NCI-H1092 treated with DMSO at 0.1 percent for 48 hours (cell line): ENCODE data around the gene SSH2.
"Not testable (repeated sequence)": the region's sequence is repeated elsewhere in the genome, so short reads cannot be mapped to it uniquely, and the experiment has no call there.

Experiments
- DNase-seq: peaks from one replicate; lab custom pipeline; 2025; lab: John Stamatoyannopoulos, UW

The SSH2 gene

GRCh38 chr17:29929533-29930408, at the start of gene SSH2:
Gene SSH2, minus strand, starts transcription at chr17:29930228. Its CDS starts 228 bp downstream, at chr17:29930000.
- peak; percentile 93 for DNase-seq

- DNase-seq, result no peak
Measured at GRCh38 chr17:29977836-29978235, 47.8 kb upstream of the SSH2 start.

GRCh38 chr17:29973005-29973404, 43.0 kb upstream of the SSH2 start:
- DNase-seq, result no peak

GRCh38 chr17:29972277-29972676, 42.2 kb upstream of the SSH2 start:
- peak; percentile 73 for DNase-seq

GRCh38 chr17:29968271-29968670, 38.2 kb upstream of the SSH2 start:
- DNase-seq, result no peak

- DNase-seq, result no peak
Measured at GRCh38 chr17:29962656-29963055, 32.6 kb upstream of the SSH2 start.

- no peak for DNase-seq
Measured at GRCh38 chr17:29959658-29960337, 29.8 kb upstream of the SSH2 start.

GRCh38 chr17:29958947-29959657, 29.1 kb upstream of the SSH2 start:
- DNase-seq, result no peak

GRCh38 chr17:29957488-29957887, 27.5 kb upstream of the SSH2 start:
- DNase-seq, result not testable (repeated sequence)

GRCh38 chr17:29956225-29956624, 26.2 kb upstream of the SSH2 start:
- no peak for DNase-seq

- DNase-seq, result no peak
Measured at GRCh38 chr17:29954405-29954804, 24.4 kb upstream of the SSH2 start.

GRCh38 chr17:29949696-29950095, 19.7 kb upstream of the SSH2 start:
- DNase-seq, result peak; percentile 58

- DNase-seq, result no peak
Measured at GRCh38 chr17:29948448-29949215, 18.6 kb upstream of the SSH2 start.

GRCh38 chr17:29945281-29945680, 15.3 kb upstream of the SSH2 start:
- no peak for DNase-seq

GRCh38 chr17:29941334-29941733, 11.3 kb upstream of the SSH2 start, which contains the start of gene EFCAB5:
Gene EFCAB5, plus strand, starts transcription at chr17:29941634. Its CDS starts 163 bp downstream, at chr17:29941797.
- DNase-seq, result no peak

- DNase-seq, result no peak
Measured at GRCh38 chr17:29936724-29937123, 6.7 kb upstream of the SSH2 start.

GRCh38 chr17:29935909-29936308, 5.9 kb upstream of the SSH2 start:
- not testable (repeated sequence) for DNase-seq

- DNase-seq, result peak; percentile 18
Measured at GRCh38 chr17:29933379-29933778, 3.4 kb upstream of the SSH2 start.

- peak; percentile 91 for DNase-seq
Measured at GRCh38 chr17:29931231-29931932, 1.4 kb upstream of the SSH2 start.

- DNase-seq, result peak; percentile 83
Measured at GRCh38 chr17:29930409-29931010, 482 bp upstream of the SSH2 start.
